Activated CD4-positive, alpha-beta T cell treated with anti-CD3 and anti-CD28 coated beads, Interleukin-10, Interleukin-2, amounts not matched to agents 100 ng/mL and 50 ng/mL, durations not matched to agents 16 hours and 8 hours (primary cell): ENCODE measurements around the gene PI4KA.
"Not testable (repeated sequence)": the region's sequence is repeated elsewhere in the genome, so short reads cannot be mapped to it uniquely, and the experiment has no call there.

Experiments used
- DNase-seq: peaks from one replicate; pipeline ENCODE4 v3.0.0-alpha.2; 2020

The PI4KA gene

DNA sequence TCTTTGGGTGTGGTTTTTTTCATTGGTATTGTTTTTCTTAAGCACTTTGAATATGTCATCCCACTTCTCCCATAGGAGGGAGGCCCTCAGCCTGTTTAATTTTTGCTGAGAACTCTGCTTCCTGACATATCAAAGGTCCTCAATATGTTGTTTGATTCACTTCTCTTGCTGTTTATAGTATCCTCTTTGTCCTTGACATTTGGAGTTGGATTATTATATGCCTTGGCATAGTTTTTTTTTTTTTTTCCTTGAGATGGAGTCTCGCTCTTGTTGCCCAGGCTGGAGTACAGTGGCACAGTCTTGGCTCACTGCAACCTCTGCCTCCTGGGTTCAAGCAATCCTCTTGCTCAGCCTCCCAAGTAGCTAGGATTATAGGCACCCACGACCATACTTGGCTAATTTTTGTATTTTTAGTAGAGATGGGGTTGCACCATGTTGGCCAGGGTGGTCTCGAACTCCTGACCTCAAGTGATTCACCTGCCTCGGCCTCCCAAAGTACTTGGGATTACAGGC, 196.0 kb downstream of the PI4KA start:
- DNase-seq = not testable (repeated sequence)

DNA sequence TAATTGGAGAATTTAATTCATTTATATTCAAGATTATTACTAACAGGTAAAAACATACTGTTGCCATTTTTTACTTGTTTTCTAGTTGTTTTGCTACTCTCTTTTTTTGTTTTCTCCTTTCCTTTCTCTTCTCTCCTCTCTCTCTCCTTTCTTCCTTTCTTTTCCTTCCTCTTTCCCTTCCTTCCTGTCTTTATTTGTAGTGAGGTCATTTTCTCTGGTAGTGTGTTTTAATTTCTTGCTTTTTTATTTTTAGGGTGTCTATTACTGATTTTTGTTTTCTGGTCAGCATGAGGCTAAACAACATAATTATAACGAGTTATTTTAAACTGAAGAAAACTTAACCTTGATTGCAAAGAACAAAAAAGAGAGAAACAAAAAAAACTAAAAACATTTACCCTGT, 197.1 kb downstream of the PI4KA start:
- DNase-seq = no peak

- DNase-seq = no peak
Observed at GRCh38 chr22:20660441-20661054, 198.1 kb downstream of the PI4KA start.

GRCh38 chr22:20659920-20660319, 198.7 kb downstream of the PI4KA start:
- DNase-seq = no peak

- no peak for DNase-seq
Observed at GRCh38 chr22:20659258-20659657, 199.4 kb downstream of the PI4KA start.

DNA sequence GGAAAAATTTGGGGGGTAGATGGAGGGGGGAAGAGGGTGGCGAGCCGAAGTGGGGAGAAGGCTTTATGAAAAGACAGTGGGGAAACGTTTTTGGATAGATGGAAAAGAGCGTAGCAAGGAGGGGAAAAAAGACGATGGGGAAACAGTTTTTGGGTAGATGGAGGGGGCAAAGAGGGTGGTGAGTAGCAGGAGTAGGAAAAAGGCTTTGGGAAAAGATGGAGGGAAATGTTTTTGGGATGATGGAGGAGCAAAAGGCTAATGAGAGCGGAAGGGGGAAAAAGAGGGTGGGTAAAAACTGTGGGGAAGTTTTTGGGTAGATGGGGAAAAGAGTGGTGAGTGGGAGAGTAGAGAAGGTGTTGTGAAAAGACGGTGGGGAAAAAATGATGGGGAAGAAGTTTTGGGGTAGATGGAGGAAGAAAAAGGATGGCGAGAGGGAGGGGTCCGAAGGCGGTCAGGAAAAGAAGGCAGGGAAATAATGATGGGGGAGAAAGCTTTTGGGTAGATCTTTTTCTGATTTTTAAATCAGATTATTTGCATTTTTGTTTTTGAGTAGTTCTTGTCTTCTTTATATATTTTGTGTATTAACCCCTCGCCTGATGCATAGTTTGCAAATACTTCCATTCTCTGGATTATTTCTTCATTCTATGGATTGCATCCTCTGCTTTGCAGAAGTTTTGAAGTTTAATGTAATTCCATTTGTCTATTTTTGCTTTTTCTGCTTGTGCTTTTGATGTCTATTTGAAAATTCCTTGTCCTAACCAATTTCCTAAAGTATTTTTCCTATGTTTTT, 200.0 kb downstream of the PI4KA start:
- DNase-seq = no peak

- DNase-seq = no peak
Observed at GRCh38 chr22:20657963-20658362, 200.6 kb downstream of the PI4KA start.
